SK-N-SH treated with all-trans-retinoic acid at 6 μM for 48 hours (cell line): ENCODE measurements around the gene SF1.

Experiments
- ARNTL ChIP-seq: fragments of 450-650 bp; formaldehyde crosslinking; IDR thresholded peaks from 2 replicates; pipeline ENCODE4 v1.5.0; 2020; ENCODE audit warnings: low read depth, mild to moderate bottlenecking, moderate library complexity, borderline replicate concordance
- CREB5 ChIP-seq: fragments of 250-450 bp; sonication (Bioruptor Pico); IDR thresholded peaks from 2 replicates; pipeline ENCODE4 v1.5.1; 2020; ENCODE audit warnings: low read depth, mild to moderate bottlenecking, moderate library complexity
- CSDC2 ChIP-seq: fragments of 250-450 bp; sonication (Bioruptor Pico); IDR thresholded peaks from 2 replicates; pipeline ENCODE4 v1.5.0; 2020; ENCODE audit warnings: mild to moderate bottlenecking, moderate library complexity
- GLIS3 ChIP-seq: fragments of 250-450 bp; sonication (Bioruptor Pico); IDR thresholded peaks from 2 replicates; pipeline ENCODE4 v1.5.0; 2020; ENCODE audit warnings: mild to moderate bottlenecking, moderate library complexity
- ISL1 ChIP-seq: fragments of 250-450 bp; sonication (Bioruptor Pico); IDR thresholded peaks from 2 replicates; pipeline ENCODE4 v2.1.2; 2022; ENCODE audit warnings: mild to moderate bottlenecking, moderate library complexity
- PATZ1 ChIP-seq: fragments of 250-450 bp; sonication (Bioruptor Pico); IDR thresholded peaks from 2 replicates; pipeline ENCODE4 v1.8.0; 2020; ENCODE audit warnings: mild to moderate bottlenecking, moderate library complexity, borderline replicate concordance
- POU6F1 ChIP-seq: fragments of 250-450 bp; sonication (Bioruptor Pico); IDR thresholded peaks from 2 replicates; pipeline ENCODE4 v1.8.0; 2021; ENCODE audit warnings: low read depth, mild to moderate bottlenecking, moderate library complexity, borderline replicate concordance
- PPARA ChIP-seq: fragments of 250-450 bp; sonication (Bioruptor Pico); IDR thresholded peaks from 2 replicates; pipeline ENCODE4 v1.5.0; 2020; ENCODE audit warnings: mild to moderate bottlenecking, borderline replicate concordance
- RARB ChIP-seq: fragments of 250-450 bp; sonication (Bioruptor Pico); IDR thresholded peaks from 2 replicates; pipeline ENCODE4 v1.8.0; 2021; ENCODE audit warnings: mild to moderate bottlenecking, moderate library complexity
- TSHZ2 ChIP-seq: fragments of 250-450 bp; sonication (Bioruptor Pico); IDR thresholded peaks from 2 replicates; pipeline ENCODE4 v1.5.0; 2020; ENCODE audit warnings: mild to moderate bottlenecking, moderate library complexity
- ZC3H10 ChIP-seq: fragments of 250-450 bp; sonication (Bioruptor Pico); IDR thresholded peaks from 2 replicates; pipeline ENCODE4 v1.5.1; 2021; ENCODE audit warnings: mild to moderate bottlenecking, moderate library complexity
- ZFP3 ChIP-seq: fragments of 250-450 bp; sonication (Bioruptor Pico); IDR thresholded peaks from 2 replicates; pipeline ENCODE4 v1.5.0; 2020; ENCODE audit warnings: mild to moderate bottlenecking, moderate library complexity
- ZFP30 ChIP-seq: fragments of 450-650 bp; formaldehyde crosslinking; IDR thresholded peaks from 2 replicates; pipeline ENCODE4 v1.5.0; 2022; ENCODE audit warnings: mild to moderate bottlenecking, moderate library complexity
- ZNF70 ChIP-seq: fragments of 450-650 bp; formaldehyde crosslinking; IDR thresholded peaks from 2 replicates; pipeline ENCODE4 v1.5.0; 2020; ENCODE audit warnings: mild to moderate bottlenecking, moderate library complexity

- no peak for TF ChIP-seq ZC3H10
- no peak for TF ChIP-seq CREB5 (CRISPR knock-in tag)
- TF ChIP-seq ZFP30 (CRISPR knock-in tag), result no peak
- TF ChIP-seq TSHZ2, result no peak
- no peak for TF ChIP-seq PATZ1 (CRISPR knock-in tag)
- TF ChIP-seq POU6F1 (CRISPR knock-in tag), result no peak
- no peak for TF ChIP-seq GLIS3 (CRISPR knock-in tag)
- no peak for TF ChIP-seq ISL1 (CRISPR knock-in tag)
- no peak for TF ChIP-seq ZFP3 (CRISPR knock-in tag)
- no peak for TF ChIP-seq CSDC2 (CRISPR knock-in tag)
- no peak for TF ChIP-seq PPARA (CRISPR knock-in tag)
- TF ChIP-seq ARNTL (CRISPR knock-in tag), result no peak
- no peak for TF ChIP-seq RARB (CRISPR knock-in tag)
- no peak for TF ChIP-seq ZNF70 (CRISPR knock-in tag)
Measured at GRCh38 chr11:64755681-64756361, 22.5 kb downstream of the SF1 start.
